ENCODE data around the gene PHTF1. TPM values are rescaled to one million over a fixed set of nuclear protein-coding genes. Genes with fewer than 3 reads are reported as not detected.

Gene PHTF1
- total RNA-seq, 3 donors from 2014 or later, result 13.8 to 18.4 (median 16.4) TPM

- H3K9me3 ChIP-seq, result no peaks in the 10 kb centered on the region
- H3K4me1 ChIP-seq, result peaks cover 0 to 5% of the 10 kb centered on the region in 2 donors
- no peak overlapping the region for H3K4me3 ChIP-seq
- intact Hi-C loops (cut with DNase I; ENCODE audit: low total_unique reads), result no loop called here
- no peaks in the 10 kb centered on the region for H3K27me3 ChIP-seq
- TF ChIP-seq POLR2AphosphoS5 (IDR thresholded peaks at IDR 0.05) (no peak), CTCF (IDR thresholded peaks at IDR 0.05) (no peak)
- no peak overlapping the region for H3K27ac ChIP-seq
- H3K36me3 ChIP-seq, result no peaks in the 10 kb centered on the region
- no peak for DNase-seq (ENCODE audit: low spot score in 2 of 2)
Measured at GRCh38 chr1:113804421-113805255, 45.4 kb upstream of the PHTF1 start.

DNA sequence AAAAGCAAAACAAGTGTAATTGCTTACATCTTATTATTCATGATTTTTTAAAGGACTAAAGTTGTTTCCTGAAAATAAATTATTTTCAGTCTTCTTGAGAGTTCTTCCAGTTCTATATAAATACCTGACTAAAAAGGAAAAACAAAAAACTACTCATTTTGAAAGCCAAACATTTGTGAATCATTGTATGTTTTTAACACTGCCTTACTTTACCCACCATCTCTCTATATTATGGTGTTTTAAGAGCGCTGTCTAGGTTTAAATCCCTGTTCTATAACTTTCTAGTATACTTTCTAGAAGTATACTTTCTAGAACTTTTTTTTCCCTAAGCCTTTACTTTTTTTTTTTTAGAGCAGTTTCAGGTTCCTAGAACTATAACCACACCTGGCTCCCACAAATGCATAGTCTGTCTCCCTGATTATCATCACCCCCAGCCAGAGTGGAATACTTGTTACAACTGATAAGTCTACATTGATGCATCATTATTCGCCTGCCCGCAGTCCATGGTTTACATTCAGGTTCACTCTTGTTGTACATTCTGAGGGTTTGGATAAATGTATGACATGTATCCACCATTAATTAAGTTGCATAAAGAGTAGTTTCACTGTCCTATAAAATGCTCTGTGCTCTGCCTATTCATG is 43.2 kb upstream of the PHTF1 start:
- no peak overlapping the region for H3K4me3 ChIP-seq
- H3K27me3 ChIP-seq, result no peaks in the 10 kb centered on the region
- TF ChIP-seq POLR2AphosphoS5 (IDR thresholded peaks at IDR 0.05) (no peak), CTCF (IDR thresholded peaks at IDR 0.05) (no peak), POLR2A (IDR thresholded peaks at IDR 0.05) (no peak)
- DNase-seq (ENCODE audit: low spot score in 2 of 2), result no peak
- H3K9me3 ChIP-seq, result no peaks in the 10 kb centered on the region
- intact Hi-C loops (cut with DNase I; ENCODE audit: low total_unique reads), result no loop called here
- no peaks in the 10 kb centered on the region for H3K36me3 ChIP-seq
- no peak overlapping the region for H3K27ac ChIP-seq
- peaks cover 0 to 5% of the 10 kb centered on the region in 2 donors for H3K4me1 ChIP-seq

DNA sequence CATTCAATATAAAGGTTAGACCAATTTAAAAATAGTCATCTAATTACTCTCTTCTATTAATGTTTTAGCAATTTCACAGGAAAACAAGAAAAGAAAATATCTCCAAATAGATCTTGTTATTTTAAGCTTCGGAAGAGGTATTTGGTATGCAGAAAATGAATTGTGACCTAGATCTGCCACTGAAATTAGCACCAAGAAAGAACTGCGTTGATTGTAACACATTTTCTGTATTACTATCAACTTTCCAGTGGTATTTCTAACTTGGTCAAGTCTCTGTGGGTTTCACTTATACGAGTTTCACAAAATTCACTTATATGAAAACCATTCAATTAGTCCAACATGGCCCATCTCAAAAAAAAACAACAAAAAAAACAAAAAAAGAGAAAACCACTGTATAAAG is 41.2 kb upstream of the PHTF1 start:
- Histone ChIP-seq H3K9me3 (no peaks in the 10 kb centered on the region), H3K36me3 (no peaks in the 10 kb centered on the region), H3K27ac (no peak overlapping the region), H3K4me3 (no peak overlapping the region), H3K4me1 (peaks cover 0 to 1% of the 10 kb centered on the region in 2 donors), H3K27me3 (no peaks in the 10 kb centered on the region)
- no peak for DNase-seq (ENCODE audit: low spot score in 2 of 2)
- intact Hi-C loops (cut with DNase I; ENCODE audit: low total_unique reads), result no loop called here
- TF ChIP-seq POLR2AphosphoS5 (IDR thresholded peaks at IDR 0.05) (no peak), POLR2A (IDR thresholded peaks at IDR 0.05) (no peak), CTCF (IDR thresholded peaks at IDR 0.05) (no peak)

GRCh38 chr1:113797472-113797871 is 38.2 kb upstream of the PHTF1 start:
- Histone ChIP-seq H3K27ac (no peak overlapping the region), H3K36me3 (no peaks in the 10 kb centered on the region), H3K4me3 (no peak overlapping the region), H3K4me1 (no peaks in the 10 kb centered on the region), H3K27me3 (no peaks in the 10 kb centered on the region), H3K9me3 (no peaks in the 10 kb centered on the region)
- intact Hi-C loops (cut with DNase I; ENCODE audit: low total_unique reads), result no loop called here
- no peak for DNase-seq (ENCODE audit: low spot score in 2 of 2)
- TF ChIP-seq POLR2A (IDR thresholded peaks at IDR 0.05), result no peak
- TF ChIP-seq CTCF (IDR thresholded peaks at IDR 0.05), result no peak
- no peak for TF ChIP-seq POLR2AphosphoS5 (IDR thresholded peaks at IDR 0.05)
